OCI-LY1 (cell line): Measurements from ENCODE around the gene TMEM161A.
"Not testable (repeated sequence)": the region's sequence is repeated elsewhere in the genome, so short reads cannot be mapped to it uniquely, and the experiment has no call there.

Experiments used
- H2AFZ ChIP-seq: fragments of 200-600 bp; sonication (generic), shearing (Covaris generic); 2 replicates; pipeline ENCODE4 v1.6.0; 2014; ENCODE audit warnings: antibody characterized with exemption, mild to moderate bottlenecking, low read length
- H3F3A ChIP-seq: fragments of 200-600 bp; sonication (generic), shearing (Covaris generic); 2 replicates; pipeline ENCODE4 v1.6.0; 2014; ENCODE audit warnings: mild to moderate bottlenecking, antibody characterized with exemption, low read length, moderate library complexity; ENCODE audit not compliant: insufficient read depth
- H3K27ac ChIP-seq: fragments of 200-600 bp; sonication (generic); 2 replicates; pipeline ENCODE4 v1.5.1; 2014; ENCODE audit warnings: low read length, mixed run types, mild to moderate bottlenecking, low read depth; ENCODE audit not compliant: poor library complexity, severe bottlenecking
- H3K27me3 ChIP-seq: fragments of 200-600 bp; sonication (generic); 2 replicates; pipeline ENCODE4 v1.6.0; 2014; ENCODE audit warnings: antibody characterized with exemption, mild to moderate bottlenecking, low read length, moderate library complexity; ENCODE audit not compliant: insufficient read depth
- H3K36me3 ChIP-seq: fragments of 200-600 bp; sonication (generic); 2 replicates; pipeline ENCODE4 v1.6.1; 2014; ENCODE audit warnings: mild to moderate bottlenecking, antibody characterized with exemption, low read length, moderate library complexity, mixed read lengths; ENCODE audit not compliant: insufficient read depth
- H3K4me1 ChIP-seq: fragments of 200-600 bp; sonication (generic); 2 replicates; pipeline ENCODE4 v1.5.1; 2014; ENCODE audit warnings: mild to moderate bottlenecking, low read length, moderate library complexity; ENCODE audit not compliant: insufficient read depth, severe bottlenecking
- H3K4me2 ChIP-seq: fragments of 200-600 bp; sonication (generic), shearing (Covaris generic); 2 replicates; pipeline ENCODE4 v1.6.1; 2014; ENCODE audit warnings: low read length
- H3K4me3 ChIP-seq: fragments of 200-600 bp; sonication (generic); 2 replicates; pipeline ENCODE4 v1.5.1; 2014; ENCODE audit warnings: low read length, low read depth, mild to moderate bottlenecking, mixed read lengths; ENCODE audit not compliant: poor library complexity, severe bottlenecking
- H3K79me2 ChIP-seq: fragments of 200-600 bp; shearing (Covaris generic); 2 replicates; pipeline ENCODE4 v1.6.1; 2016; ENCODE audit warnings: mixed run types, low read length, mixed read lengths; ENCODE audit not compliant: insufficient read depth
- H3K9ac ChIP-seq: fragments of 200-600 bp; sonication (generic), shearing (Covaris generic); 2 replicates; pipeline ENCODE4 v1.6.1; 2014; ENCODE audit warnings: mild to moderate bottlenecking, low read length, mixed read lengths
- H3K9me2 ChIP-seq: fragments of 200-600 bp; sonication (generic), shearing (Covaris generic); 2 replicates; pipeline ENCODE4 v1.6.1; 2014; ENCODE audit warnings: low read depth, mild to moderate bottlenecking, low read length, mixed read lengths
- H3K9me3 ChIP-seq: fragments of 200-600 bp; shearing (Covaris generic); 2 replicates; pipeline ENCODE4 v1.6.1; 2014; ENCODE audit warnings: low read length, mixed read lengths
- H4K20me1 ChIP-seq: fragments of 200-600 bp; sonication (generic), shearing (Covaris generic); 2 replicates; pipeline ENCODE4 v1.6.0; 2016; ENCODE audit warnings: mild to moderate bottlenecking, low read length; ENCODE audit not compliant: insufficient read depth
- CTCF ChIP-seq: fragments of 200-600 bp; sonication (generic), shearing (Covaris generic); IDR thresholded peaks from 2 replicates; pipeline ENCODE4 v1.5.1; 2017; ENCODE audit warnings: mild to moderate bottlenecking, antibody characterized with exemption, low read length, moderate library complexity, mixed read lengths
- EZH2 ChIP-seq: fragments of 200-600 bp; sonication (generic), shearing (Covaris generic); IDR thresholded peaks from 2 replicates; pipeline ENCODE4 v1.8.0; 2017; ENCODE audit warnings: borderline replicate concordance, mixed run types, mild to moderate bottlenecking, antibody characterized with exemption, low read length, moderate library complexity, mixed read lengths

The TMEM161A gene

GRCh38 chr19:19107654-19108053 lies 30.6 kb downstream of the TMEM161A start:
- Histone ChIP-seq H3K36me3 (no peaks in the 10 kb centered on the region; the same call in 1 of the 2 replicates), H3F3A (no peaks in the 10 kb centered on the region), H3K27me3 (no peaks in the 10 kb centered on the region; the same call in 1 of the 2 replicates), H3K27ac (no peak overlapping the region), H3K79me2 (no peaks in the 10 kb centered on the region), H4K20me1 (no peaks in the 10 kb centered on the region), H3K4me2 (no peak overlapping the region), H3K9me3 (no peaks in the 10 kb centered on the region), H3K4me1 (peaks cover 9% of the 10 kb centered on the region), H3K9ac (no peak overlapping the region), H2AFZ (no peak overlapping the region), H3K4me3 (no peak overlapping the region), H3K9me2 (no peaks in the 10 kb centered on the region)
- TF ChIP-seq CTCF (no peak), EZH2 (no peak)

- not testable (repeated sequence) for H3K4me1 ChIP-seq, H3K79me2 ChIP-seq, H3K27ac ChIP-seq
These were observed 31.3 kb downstream of the TMEM161A start for GRCh38 chr19:19106938-19107337.

GRCh38 chr19:19106056-19106551 lies 32.2 kb downstream of the TMEM161A start:
- no peak overlapping the region for H3K9ac ChIP-seq
- no peak overlapping the region for H2AFZ ChIP-seq
- no peaks in the 10 kb centered on the region for H3K27me3 ChIP-seq
- H3K27ac ChIP-seq: no peak overlapping the region
- H4K20me1 ChIP-seq: no peaks in the 10 kb centered on the region
- no peak overlapping the region for H3K4me2 ChIP-seq
- no peaks in the 10 kb centered on the region for H3F3A ChIP-seq
- no peaks in the 10 kb centered on the region for H3K9me2 ChIP-seq
- H3K4me3 ChIP-seq: no peak overlapping the region
- no peaks in the 10 kb centered on the region for H3K79me2 ChIP-seq
- no peaks in the 10 kb centered on the region for H3K9me3 ChIP-seq
- no peaks in the 10 kb centered on the region; the same call in 1 of the 2 replicates for H3K36me3 ChIP-seq
- H3K4me1 ChIP-seq: peaks cover 9% of the 10 kb centered on the region
- no peak for TF ChIP-seq EZH2
- TF ChIP-seq CTCF: no peak

More at GRCh38 chr19:19106938-19107337, 31.3 kb downstream of the TMEM161A start:
- not testable (repeated sequence) for H3K36me3 ChIP-seq, H3K9me2 ChIP-seq, H3K4me2 ChIP-seq, H3K27me3 ChIP-seq, H3K4me3 ChIP-seq, H2AFZ ChIP-seq, H4K20me1 ChIP-seq, H3F3A ChIP-seq, H3K9me3 ChIP-seq, H3K9ac ChIP-seq

GRCh38 chr19:19105365-19106055 lies 32.8 kb downstream of the TMEM161A start:
- Histone ChIP-seq H3K27me3 (no peaks in the 10 kb centered on the region), H3K9ac (no peak overlapping the region), H3K4me2 (no peak overlapping the region), H3K4me1 (peaks cover 4% of the 10 kb centered on the region), H3K9me3 (no peaks in the 10 kb centered on the region), H3K36me3 (no peaks in the 10 kb centered on the region; the same call in 1 of the 2 replicates), H2AFZ (no peak overlapping the region), H3K27ac (no peak overlapping the region), H3K9me2 (no peaks in the 10 kb centered on the region), H3K4me3 (no peak overlapping the region), H4K20me1 (no peaks in the 10 kb centered on the region), H3K79me2 (no peaks in the 10 kb centered on the region), H3F3A (no peaks in the 10 kb centered on the region)
- no peak for TF ChIP-seq CTCF
- TF ChIP-seq EZH2: no peak
